ENCODE results near the gene MTURN.

Gene MTURN

DNA sequence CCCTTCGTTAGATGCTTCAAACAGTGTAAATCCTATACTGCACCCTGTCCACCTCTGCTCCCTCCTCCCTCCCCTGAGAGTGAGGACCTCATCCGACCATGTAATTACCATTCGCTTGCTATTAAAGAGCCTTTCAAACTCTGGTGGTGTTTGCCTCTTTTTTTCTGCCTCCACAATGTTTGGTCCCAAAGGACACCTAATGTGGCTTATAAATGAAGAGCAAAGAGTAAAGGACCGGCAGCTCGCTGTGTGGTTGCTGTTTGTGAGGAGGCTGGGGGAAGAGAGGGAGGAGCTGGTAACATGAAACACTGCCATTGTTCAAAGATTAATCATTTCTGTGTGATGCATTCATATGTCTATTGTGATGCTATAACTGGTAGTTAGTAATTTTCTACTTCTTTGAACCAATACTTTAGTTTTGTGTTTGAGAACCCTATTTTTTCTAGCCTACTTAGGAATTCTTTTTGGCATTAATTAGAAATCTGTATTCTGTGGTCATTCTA is 27.9 kb downstream of the MTURN start:
- H3K4me3 ChIP-seq (replicated peaks; ENCODE audit: insufficient read depth, low read length): no peak overlapping the region
- DNase-seq (ENCODE audit: low read depth in 1 of 2, low spot score in 1 of 2): no peak
- no peaks in the 10 kb centered on the region for H3K27me3 ChIP-seq (ENCODE audit: insufficient read depth, poor library complexity, severe bottlenecking)
- H3K27ac ChIP-seq (replicated peaks): peak overlapping the region; percentile 99
- TF ChIP-seq POLR2AphosphoS5 (IDR thresholded peaks at IDR 0.05; ENCODE audit: low read depth): no peak
- no peak for TF ChIP-seq GABPA (IDR thresholded peaks at IDR 0.05; ENCODE audit: low read depth)
- TF ChIP-seq, protein P1, sequence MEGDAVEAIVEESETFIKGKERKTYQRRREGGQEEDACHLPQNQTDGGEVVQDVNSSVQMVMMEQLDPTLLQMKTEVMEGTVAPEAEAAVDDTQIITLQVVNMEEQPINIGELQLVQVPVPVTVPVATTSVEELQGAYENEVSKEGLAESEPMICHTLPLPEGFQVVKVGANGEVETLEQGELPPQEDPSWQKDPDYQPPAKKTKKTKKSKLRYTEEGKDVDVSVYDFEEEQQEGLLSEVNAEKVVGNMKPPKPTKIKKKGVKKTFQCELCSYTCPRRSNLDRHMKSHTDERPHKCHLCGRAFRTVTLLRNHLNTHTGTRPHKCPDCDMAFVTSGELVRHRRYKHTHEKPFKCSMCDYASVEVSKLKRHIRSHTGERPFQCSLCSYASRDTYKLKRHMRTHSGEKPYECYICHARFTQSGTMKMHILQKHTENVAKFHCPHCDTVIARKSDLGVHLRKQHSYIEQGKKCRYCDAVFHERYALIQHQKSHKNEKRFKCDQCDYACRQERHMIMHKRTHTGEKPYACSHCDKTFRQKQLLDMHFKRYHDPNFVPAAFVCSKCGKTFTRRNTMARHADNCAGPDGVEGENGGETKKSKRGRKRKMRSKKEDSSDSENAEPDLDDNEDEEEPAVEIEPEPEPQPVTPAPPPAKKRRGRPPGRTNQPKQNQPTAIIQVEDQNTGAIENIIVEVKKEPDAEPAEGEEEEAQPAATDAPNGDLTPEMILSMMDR (IDR thresholded peaks at IDR 0.05; ENCODE audit: insufficient read depth, low read length): no peak
- TF ChIP-seq, protein P2, sequence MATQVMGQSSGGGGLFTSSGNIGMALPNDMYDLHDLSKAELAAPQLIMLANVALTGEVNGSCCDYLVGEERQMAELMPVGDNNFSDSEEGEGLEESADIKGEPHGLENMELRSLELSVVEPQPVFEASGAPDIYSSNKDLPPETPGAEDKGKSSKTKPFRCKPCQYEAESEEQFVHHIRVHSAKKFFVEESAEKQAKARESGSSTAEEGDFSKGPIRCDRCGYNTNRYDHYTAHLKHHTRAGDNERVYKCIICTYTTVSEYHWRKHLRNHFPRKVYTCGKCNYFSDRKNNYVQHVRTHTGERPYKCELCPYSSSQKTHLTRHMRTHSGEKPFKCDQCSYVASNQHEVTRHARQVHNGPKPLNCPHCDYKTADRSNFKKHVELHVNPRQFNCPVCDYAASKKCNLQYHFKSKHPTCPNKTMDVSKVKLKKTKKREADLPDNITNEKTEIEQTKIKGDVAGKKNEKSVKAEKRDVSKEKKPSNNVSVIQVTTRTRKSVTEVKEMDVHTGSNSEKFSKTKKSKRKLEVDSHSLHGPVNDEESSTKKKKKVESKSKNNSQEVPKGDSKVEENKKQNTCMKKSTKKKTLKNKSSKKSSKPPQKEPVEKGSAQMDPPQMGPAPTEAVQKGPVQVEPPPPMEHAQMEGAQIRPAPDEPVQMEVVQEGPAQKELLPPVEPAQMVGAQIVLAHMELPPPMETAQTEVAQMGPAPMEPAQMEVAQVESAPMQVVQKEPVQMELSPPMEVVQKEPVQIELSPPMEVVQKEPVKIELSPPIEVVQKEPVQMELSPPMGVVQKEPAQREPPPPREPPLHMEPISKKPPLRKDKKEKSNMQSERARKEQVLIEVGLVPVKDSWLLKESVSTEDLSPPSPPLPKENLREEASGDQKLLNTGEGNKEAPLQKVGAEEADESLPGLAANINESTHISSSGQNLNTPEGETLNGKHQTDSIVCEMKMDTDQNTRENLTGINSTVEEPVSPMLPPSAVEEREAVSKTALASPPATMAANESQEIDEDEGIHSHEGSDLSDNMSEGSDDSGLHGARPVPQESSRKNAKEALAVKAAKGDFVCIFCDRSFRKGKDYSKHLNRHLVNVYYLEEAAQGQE (IDR thresholded peaks at IDR 0.05; ENCODE audit: insufficient replicate concordance, low read depth): no peak
- no peak for TF ChIP-seq SPI1 (IDR thresholded peaks at IDR 0.05; ENCODE audit: borderline replicate concordance, low read depth)

DNA sequence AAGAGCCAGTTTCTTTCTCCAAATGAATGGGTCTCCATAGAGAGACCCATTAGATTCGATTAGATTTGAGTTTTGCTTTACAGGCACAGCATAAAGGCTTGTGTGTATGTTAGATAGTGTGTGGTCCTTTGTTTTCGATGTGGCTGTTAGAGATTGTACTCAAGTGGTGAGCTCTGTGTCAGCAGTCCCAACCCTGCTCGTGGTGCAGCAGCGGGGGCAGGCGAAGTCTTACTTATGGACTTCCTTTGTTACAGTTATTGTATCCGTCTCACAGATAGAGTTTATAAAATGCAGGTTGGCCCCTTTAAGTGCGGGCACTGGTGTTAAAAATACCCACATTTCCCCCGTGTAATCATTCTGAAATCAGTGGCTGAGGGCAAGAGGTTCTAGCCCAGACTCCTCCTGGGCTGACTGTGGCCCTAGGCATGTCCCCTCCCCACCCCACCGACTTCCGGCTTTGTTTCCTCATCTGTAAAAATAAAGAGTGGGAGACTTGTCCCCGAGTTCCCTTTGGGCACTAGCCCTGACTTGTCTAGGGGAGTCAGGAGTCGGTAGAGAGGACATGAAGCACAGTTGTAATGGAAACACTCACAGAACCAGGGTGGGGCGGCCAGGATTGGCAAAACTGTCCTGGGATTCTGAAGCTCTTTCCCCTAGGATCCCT is 28.6 kb downstream of the MTURN start:
- no peaks in the 10 kb centered on the region for H3K27me3 ChIP-seq (ENCODE audit: insufficient read depth, poor library complexity, severe bottlenecking)
- H3K4me3 ChIP-seq (replicated peaks; ENCODE audit: insufficient read depth, low read length): no peak overlapping the region
- DNase-seq (ENCODE audit: low read depth in 1 of 2, low spot score in 1 of 2): peak; percentile 50 to 86
- TF ChIP-seq SPI1 (IDR thresholded peaks at IDR 0.05; ENCODE audit: borderline replicate concordance, low read depth) (no peak), POLR2AphosphoS5 (IDR thresholded peaks at IDR 0.05; ENCODE audit: low read depth) (peak; percentile 55; the same call in 1 of the 2 replicates)
- TF ChIP-seq, protein P2 (IDR thresholded peaks at IDR 0.05; ENCODE audit: insufficient replicate concordance, low read depth): peak; percentile 23
- H3K27ac ChIP-seq (replicated peaks): peak overlapping the region; percentile 99

DNA sequence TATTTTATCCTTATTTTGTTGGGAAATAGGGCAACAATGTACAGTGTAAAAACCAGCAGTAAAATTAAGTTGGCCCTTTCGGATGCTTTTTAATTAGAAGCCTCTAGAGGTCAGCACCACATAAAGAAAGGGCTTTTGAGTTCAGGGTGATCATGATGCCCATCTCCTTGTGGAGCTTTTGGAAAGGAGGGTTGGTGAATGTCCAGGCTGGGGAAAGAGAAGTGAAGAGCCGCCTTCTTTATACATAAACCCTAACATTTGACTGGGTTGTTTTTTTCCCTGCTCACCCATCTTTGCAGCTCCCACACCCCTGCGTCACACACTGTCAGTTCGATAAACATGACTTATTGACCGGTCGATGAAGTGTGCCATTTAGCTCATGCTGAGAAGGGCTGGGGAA is 29.8 kb downstream of the MTURN start:
- Histone ChIP-seq H3K27ac (replicated peaks) (peak overlapping the region; percentile 99; the same call in 1 of the 2 replicates), H3K4me3 (replicated peaks; ENCODE audit: insufficient read depth, low read length) (no peak overlapping the region), H3K27me3 (ENCODE audit: insufficient read depth, poor library complexity, severe bottlenecking) (no peaks in the 10 kb centered on the region)
- DNase-seq (ENCODE audit: low read depth in 1 of 2, low spot score in 1 of 2): peak in 1 of 2 experiments; percentile 57
- no peak for TF ChIP-seq SPI1 (IDR thresholded peaks at IDR 0.05; ENCODE audit: borderline replicate concordance, low read depth)
- TF ChIP-seq, protein P1 (IDR thresholded peaks at IDR 0.05; ENCODE audit: insufficient read depth, low read length): peak; percentile 43

DNA sequence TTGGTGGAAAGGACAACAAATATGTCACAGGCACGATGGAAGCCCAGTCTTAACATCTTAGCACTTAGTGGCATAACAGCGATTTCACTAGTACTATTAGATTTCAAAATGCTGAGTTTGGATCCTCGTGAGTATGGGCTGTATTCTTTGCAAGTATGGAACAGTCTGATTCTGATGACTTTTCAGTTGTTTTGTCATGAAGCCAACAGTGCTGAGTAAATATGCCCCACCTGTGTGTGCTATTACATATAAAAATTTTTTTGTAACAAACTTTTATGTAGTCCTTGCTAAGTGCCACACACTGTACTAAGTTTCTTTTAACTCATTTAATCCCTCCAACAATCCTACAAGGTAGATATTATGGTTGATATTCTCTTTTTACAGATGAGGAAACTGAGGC is 30.8 kb downstream of the MTURN start:
- no peak for DNase-seq (ENCODE audit: low read depth in 1 of 2, low spot score in 1 of 2)
- Histone ChIP-seq H3K27ac (replicated peaks) (no peak overlapping the region), H3K27me3 (ENCODE audit: insufficient read depth, poor library complexity, severe bottlenecking) (no peaks in the 10 kb centered on the region), H3K4me3 (replicated peaks; ENCODE audit: insufficient read depth, low read length) (no peak overlapping the region)
- no peak for TF ChIP-seq SPI1 (IDR thresholded peaks at IDR 0.05; ENCODE audit: borderline replicate concordance, low read depth)
- TF ChIP-seq, protein P1 (IDR thresholded peaks at IDR 0.05; ENCODE audit: insufficient read depth, low read length): no peak
- TF ChIP-seq POLR2AphosphoS5 (IDR thresholded peaks at IDR 0.05; ENCODE audit: low read depth): no peak
